HG03439 (cell line): ENCODE results near the gene CCDC187.
"Not testable (repeated sequence)": the region's sequence is repeated elsewhere in the genome, so short reads cannot be mapped to it uniquely, and the experiment has no call there.

Experiments used
- ATAC-seq: cut with Tn5 transposase; IDR thresholded peaks from one replicate; pipeline ENCODE4 v1.9.1; 2021; ENCODE audit warnings: mild to moderate bottlenecking, moderate library complexity; ENCODE audit not compliant: unreplicated experiment

CCDC187 gene

DNA sequence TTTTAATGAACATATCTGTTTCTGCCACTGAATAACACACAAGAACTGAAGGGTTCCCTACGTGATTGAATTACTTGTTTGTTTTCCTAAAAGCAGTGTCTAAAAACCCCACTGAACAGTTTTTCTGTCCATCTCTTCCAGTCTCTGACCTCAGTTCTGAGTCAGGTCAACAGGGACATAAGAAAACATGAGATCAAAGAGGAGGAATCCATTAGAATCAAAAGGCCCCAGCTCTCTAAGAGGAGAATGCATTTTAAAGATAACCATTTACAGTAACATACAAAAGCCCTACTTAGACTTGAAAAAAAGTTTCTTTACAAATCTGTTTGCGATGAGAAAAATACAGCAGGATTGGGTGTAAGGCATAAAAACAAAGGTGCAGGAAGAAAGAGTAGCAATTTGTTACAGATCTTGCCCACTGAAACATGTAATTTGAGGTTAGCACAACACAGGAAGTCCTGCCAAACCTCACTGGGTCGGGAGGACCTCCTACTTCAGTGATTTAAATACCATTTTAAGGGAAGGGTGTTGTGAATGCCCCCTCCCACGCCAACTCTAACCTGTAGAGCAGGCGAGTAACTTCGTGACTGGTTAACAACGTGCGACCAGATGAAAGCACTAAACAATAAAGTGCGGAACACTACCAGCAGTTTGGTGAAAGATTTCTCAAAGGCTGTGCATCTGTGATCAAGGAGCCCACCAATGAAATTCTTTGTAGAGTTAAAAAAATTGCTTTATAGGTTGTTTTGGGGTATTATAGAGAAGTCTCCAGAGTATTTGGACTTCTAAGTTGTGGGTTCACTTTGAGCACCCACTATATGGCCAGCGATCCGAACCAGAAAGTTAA lies 59.5 kb downstream of the CCDC187 start:
- no peak for ATAC-seq

DNA sequence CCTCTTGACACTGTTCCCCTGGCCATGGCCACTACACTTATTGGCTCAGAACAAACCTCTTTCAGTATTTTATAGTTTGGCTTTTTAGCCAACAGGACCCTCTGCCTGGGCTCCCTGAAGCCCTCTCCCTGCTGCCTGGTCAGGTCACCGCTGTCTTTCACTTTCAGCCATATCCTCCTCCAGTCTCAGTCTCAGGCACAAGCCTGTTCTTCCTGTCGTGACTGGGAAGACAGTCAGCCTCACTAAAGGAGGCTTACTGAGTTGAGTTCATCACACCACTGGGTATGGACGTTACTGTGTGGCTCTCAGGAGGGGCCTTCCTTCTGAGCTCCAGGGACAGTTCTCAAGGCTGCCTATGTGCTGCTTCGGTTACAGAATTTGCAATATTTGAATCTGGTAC lies 60.3 kb downstream of the CCDC187 start:
- ATAC-seq: no peak

DNA sequence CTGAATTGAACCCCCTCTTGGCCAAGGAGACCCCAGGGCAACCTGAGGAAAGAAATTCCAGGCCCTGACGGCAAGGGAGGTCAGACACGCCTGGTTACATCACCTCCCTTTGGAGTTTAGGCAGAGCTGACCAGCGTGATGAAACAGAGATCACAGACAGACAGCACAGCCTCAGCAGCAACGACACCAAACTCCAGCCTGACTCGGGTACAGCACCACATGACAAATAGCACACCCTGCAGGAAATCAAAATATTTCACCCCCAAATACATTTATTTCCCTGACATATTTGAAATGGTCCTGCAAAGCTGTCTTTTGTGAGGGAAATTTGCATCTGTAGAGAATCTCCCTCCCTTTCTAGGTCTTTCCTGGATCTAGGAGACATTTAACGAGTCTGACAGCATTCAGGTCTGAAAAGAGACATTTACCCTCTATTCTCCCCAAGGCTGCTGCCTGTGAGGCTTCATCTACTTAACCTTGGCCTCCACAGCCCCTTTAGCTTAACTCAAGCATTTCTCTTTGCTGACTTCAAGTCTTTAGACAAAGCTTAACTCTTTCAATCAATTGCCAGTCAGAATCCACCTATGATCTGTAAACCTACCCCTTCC lies 60.9 kb downstream of the CCDC187 start:
- no peak for ATAC-seq

DNA sequence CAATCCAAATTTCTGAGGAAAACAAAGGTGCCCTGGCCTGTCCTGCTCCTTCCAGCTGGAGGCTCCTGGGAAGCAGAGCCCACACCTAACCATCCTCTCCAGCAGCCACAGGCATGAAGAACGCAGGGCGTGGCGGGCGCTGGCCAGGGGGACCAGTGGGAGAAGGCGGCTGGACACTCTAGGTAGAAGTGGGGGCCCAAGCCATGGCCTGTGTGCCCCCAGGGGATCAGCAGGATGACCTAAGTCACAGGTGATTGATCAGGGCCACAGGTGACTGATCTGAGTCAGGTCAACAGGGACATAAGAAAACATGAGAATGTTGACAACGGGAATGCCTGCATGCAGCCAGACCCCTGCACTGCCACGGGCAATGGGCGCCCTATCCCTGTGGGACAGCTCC lies 61.6 kb downstream of the CCDC187 start:
- no peak for ATAC-seq

- no peak for ATAC-seq
Observed at GRCh38 chr9:136241542-136241941, 62.4 kb downstream of the CCDC187 start.

DNA sequence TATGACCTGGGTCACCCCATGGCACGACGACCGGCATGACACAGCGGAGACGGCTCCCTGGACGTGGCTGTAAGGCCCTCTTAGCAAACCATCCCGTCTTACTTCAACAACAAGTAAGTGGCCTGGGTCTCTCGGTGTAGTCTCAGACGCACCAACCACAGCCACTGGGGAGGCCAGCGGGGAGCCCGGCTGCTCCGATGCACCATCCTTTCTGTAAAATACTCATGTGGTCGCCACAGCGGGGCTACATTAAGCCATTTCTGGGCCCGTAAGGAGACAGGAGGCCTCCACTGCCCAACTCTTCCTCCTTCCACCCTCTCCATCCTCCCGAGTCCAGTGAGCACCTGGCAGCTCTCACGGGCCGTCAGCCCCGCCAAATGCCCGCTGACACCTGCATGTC lies 63.0 kb downstream of the CCDC187 start:
- ATAC-seq: no peak

- ATAC-seq: no peak
Observed at GRCh38 chr9:136239983-136240330, 63.9 kb downstream of the CCDC187 start.

- no peak for ATAC-seq
Observed at GRCh38 chr9:136239135-136239982, 64.5 kb downstream of the CCDC187 start.

DNA sequence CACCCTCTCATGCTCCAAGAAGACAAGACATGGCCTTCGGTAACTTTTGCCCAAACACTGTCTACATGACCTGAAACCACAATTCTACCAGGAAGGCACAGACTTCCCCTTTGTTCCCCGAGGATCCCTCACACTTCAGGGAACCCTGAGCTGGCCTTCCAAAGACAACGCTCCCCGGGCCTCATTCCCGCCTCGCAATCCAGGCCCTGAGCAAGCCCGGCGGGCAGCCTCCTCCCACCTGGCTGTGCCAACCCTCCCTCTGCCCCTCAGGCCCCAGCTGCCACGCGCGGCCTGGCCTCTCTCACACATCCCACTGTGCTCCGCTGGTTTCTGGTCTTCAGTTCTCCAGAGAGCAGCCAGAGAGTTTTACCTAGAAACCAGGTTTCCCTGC lies 65.6 kb downstream of the CCDC187 start:
- no peak for ATAC-seq

DNA sequence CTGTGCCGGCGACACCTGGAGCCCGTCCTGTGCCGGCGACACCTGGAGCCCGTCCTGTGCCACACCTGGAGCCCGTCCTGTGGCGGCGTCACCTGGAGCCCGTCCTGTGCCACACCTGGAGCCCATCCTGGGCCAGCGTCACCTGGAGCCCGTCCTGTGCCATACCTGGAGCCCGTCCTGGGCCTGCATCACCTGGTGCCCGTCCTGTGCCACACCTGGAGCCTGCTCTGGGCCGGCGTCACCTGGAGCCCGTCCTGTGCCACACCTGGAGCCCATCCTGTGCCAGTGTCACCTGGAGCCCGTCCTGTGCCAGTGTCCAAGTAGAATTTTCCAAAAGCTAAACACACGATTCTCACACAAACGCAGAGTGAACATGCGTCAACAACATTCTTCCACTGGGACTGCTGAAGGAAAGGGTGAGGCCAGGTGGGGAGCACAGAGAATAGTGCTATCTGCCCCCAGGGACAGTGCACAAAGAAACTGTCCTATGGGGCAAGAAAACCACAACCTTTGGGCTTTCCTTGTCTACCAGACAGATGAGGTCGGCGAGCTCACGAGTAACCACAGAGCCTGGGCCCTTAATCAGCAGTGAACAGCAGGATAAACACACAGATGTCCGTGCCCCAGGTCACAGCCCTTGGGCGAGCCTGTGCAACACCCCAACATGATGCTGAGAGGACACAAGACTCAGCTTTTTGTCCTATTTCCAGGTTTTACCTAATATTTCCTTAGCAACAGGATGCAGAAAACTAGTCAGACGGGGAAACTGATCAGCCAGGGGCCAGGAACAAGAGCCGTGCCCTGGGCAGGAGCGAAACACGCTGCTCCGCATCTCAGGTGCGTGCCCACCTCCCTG lies 66.2 kb downstream of the CCDC187 start:
- no peak for ATAC-seq

DNA sequence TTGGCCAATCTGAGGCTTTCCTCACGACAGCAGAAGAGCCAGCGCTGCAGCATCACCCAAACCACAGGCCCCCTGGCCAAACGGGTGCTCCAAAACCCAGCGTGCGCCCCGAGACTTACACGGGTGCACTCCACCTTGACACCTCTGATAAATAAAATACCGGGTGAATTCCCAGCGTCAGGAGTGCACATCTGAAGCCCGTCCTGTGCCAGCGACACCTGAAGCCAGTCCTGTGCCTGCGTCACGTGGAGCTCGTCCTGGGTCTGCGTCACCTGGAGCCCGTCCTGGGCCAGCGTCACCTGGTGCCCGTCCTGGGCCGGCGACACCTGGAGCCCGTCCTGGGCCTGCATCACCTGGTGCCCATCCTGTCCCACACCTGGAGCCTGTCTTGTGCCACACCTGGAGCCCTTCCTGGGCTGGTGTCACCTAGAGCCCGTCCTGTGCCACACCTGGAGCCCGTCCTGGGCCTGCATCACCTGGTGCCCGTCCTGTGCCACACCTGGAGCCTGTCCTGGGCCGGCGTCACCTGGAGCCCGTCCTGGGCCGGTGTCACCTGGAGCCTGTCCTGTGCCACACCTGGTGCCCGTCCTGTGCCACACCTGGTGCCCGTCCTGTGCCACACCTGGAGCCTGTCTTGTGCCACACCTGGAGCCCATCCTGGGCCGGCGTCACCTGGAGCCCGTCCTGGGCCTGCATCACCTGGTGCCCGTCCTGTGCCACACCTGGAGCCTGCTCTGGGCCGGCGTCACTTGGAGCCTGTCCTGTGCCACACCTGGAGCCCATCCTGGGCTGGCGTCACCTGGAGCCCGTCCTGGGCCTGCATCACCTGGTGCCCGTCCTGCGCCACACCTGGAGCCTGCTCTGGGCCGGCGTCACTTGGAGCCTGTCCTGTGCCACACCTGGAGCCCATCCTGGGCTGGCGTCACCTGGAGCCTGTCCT lies 67.2 kb downstream of the CCDC187 start:
- not testable (repeated sequence) for ATAC-seq

DNA sequence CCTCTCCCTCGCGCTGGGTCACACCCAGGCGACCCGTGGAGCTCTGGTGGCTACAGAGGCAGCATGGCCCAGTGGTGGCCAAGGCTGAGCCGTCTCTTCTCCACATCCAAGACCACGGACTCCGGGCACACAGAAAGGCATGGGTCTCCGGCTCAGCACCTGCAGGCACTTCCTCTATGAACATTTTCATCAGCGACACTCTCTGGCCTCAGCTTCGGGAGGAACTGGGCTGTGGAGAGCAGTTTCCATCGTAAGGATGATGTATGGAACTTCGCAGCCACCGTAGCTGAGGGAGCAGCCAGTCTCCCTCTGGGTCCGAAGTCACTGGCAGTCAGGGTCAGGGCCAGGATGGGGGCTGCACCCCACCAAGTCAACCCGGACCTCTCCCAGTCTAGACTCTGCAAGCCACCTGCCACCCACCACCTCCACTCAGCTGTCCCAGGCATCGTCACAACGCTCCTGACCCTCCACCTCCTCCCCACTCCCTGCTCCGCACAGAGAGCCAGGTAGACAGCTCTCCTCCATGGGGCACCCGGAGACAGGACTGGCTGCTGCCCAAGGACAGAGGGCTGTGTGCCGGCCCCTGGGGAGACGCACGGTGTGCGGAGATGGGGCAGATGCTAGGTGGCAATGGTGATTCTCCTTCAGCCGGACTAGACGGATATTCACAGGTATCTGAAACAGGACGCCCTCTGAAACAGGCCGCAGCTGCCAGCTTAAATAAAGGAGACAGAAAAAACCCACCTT lies 68.0 kb downstream of the CCDC187 start:
- ATAC-seq: no peak

DNA sequence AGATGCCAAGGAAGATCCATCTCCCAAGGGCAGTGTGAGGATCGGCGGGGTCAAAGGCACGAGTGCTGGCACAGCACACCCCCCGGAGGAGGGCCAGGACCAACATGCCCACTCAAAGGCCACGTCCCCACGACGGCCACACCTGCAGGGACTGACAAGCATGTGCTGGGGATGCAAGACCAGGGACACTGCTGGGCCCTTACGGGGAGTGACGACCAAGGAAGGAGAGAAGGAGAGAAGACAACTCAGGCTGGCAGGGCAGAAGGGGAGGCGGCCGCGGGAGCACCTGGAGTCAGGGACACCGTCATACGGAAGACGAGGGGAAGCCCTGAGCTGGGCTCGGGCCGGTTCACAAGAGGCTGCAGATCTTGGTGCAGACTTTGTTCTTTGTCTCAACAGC lies 68.7 kb downstream of the CCDC187 start:
- no peak for ATAC-seq

DNA sequence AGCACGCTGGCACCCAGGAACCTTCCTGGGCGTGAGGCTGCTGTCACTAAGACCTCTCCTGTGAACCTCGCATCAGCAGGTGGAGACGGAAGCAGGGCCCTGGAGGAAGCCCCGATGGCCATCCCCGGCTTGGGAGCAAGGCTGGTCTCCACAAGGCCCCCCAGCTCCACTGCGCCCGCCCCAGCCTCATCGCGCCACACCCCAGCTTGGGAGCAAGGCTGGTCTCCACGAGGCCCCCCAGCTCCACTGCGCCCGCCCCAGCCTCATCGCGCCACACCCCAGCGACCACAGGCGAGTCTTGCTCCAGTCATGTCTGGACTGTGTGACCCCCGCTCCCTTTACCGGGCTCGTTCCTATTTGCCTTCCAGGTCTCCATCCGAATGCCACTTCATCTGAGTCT lies 69.3 kb downstream of the CCDC187 start:
- ATAC-seq: no peak

DNA sequence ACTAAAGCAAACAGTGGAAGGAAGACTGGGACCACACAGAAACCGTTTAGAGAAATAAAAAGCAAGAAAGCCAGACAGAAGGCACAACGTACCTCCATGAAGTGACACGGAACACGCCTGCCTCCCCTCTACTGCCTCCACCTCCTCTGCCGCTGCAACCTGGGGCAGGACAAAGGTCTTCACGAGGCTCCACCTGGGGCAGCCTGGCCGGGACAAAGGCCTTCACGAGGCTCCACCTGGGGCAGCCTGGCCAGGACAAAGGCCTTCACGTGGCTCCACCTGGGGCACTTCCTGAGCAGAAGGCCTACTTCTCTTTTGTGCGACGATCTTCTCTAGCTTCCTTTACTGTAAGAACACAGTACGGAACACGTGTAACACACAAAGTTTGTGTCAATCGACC lies 70.0 kb downstream of the CCDC187 start:
- ATAC-seq: no peak

DNA sequence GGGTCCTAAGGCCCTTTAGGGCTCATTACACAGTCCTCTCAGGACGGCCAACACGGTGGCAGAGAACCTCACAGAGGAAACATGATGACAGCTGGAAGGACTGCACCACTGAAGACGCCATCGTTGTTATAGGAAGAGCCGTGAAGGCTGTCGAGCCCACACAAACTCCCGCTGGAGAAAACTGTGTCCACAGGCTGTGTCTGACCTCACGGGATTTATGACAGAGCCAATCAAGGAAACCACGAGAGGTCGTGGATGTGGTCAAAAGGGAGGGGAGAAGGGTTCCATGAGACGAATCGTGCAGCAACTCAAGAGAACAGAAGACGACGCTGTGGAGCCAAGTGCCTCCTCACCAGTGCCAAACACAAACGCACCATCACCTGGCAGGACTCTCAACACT lies 70.5 kb downstream of the CCDC187 start:
- no peak for ATAC-seq

GRCh38 chr9:136232969-136233368 lies 70.9 kb downstream of the CCDC187 start:
- ATAC-seq: no peak

- no peak for ATAC-seq
Observed at GRCh38 chr9:136231478-136232297, 72.2 kb downstream of the CCDC187 start.
